Measurements from ENCODE around the gene SRSF12. TPM values are rescaled to one million over a fixed set of nuclear protein-coding genes. Genes with fewer than 3 reads are reported as not detected.
A peak's percentile ranks its signal among the peaks of the same experiment; 100 is the strongest.

Gene SRSF12
- total and polyA plus RNA-seq, 2 donors (not counting 1 experiment from before 2014, with no cell fraction given) = not detected

DNA sequence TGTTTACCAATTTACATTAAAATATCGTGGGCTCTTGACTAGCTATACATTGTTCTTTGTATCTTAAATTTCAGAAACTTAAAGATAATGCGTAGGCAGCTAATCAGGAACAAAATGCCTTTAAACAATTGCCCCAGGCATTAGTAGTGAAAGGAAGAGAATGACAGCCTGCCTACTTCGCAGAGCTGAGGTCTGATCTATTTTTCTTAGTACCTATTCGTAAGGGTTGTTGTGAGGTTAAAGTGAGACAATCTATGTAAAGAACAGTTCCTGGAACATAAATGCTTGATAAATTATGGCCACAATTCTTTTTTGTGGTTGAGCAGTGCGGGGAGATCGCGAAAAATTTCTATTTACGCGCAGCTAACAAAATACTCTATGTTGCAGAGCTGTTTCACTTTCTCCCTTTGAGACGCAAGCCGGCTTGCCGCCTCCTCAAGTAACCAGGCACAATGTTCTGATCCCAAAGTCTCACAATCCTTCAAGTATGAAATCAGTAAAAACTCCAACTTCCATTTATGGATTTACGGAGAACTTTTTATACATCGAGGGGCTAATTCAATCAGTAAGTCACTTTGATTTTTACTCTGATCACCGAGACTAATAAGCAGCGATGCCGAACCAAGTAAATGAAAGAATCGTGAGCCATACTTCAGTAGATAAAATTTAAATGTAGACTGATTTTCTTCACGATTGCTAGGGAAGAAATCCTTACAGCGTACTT is 38.2 kb downstream of the SRSF12 start:
- H3K4me2 ChIP-seq (replicated peaks; ENCODE audit: low read depth, low read length, poor library complexity, severe bottlenecking) = peak overlapping the region; percentile 81
- Mint-ChIP-seq H3K4me1 (peaks cover 30% of the 10 kb centered on the region), H3K27me3 (no peaks in the 10 kb centered on the region), H3K27ac (peak overlapping the region; percentile 98), H3K4me3 (peak overlapping the region; percentile 99), H3K9me3 (ENCODE audit: insufficient read depth) (no peaks in the 10 kb centered on the region)
- ATAC-seq (ENCODE audit: low read depth) (no peak), DNase-seq (peak; percentile 73)
- peak overlapping the region; percentile 99 for H3K27ac ChIP-seq (ENCODE audit: low read length in 2 of 2)
- peaks cover 22 to 23% of the 10 kb centered on the region in 2 donors for H3K4me1 ChIP-seq (ENCODE audit: control insufficient read depth in 2 of 2, insufficient read depth in 2 of 2, low read length in 2 of 2)
- CTCF ChIA-PET = interaction anchor here (0.6 to 6.4 kb wide), 18 partner anchors 27 to 1173 kb away, joined by 3 to 33 read pairs (median 4); partner anchors contain the start of genes PM20D2, RNGTT and UBE2J1
- POLR2A ChIA-PET = interaction anchor here (0.6 to 3.1 kb wide), 12 partner anchors 9 to 1377 kb away, joined by 3 to 40 read pairs (median 5); partner anchors contain the start of genes AKIRIN2, LYRM2, PM20D2 and RNGTT
- no peaks in the 10 kb centered on the region for H3K27me3 ChIP-seq (replicated peaks in 1 of 4; ENCODE audit: control extremely low read depth in 1 of 4, control insufficient read depth in 3 of 4, insufficient read depth in 4 of 4, low read length in 3 of 4)
- peak overlapping the region; percentile 100 for H3K9ac ChIP-seq (ENCODE audit: low read length)
- intact Hi-C loops (cut with micrococcal nuclease) = loop anchor here (1.0 to 10.0 kb wide), 8 partner anchors 67 to 1925 kb away; partner anchors contain the start of genes AKIRIN2, CASP8AP2, PM20D2 and RNGTT
- peaks cover 33% of the 10 kb centered on the region for H4K20me1 ChIP-seq (ENCODE audit: control insufficient read depth, insufficient read depth, low read length, poor library complexity, severe bottlenecking)
- H2AFZ ChIP-seq (ENCODE audit: insufficient read depth, low read depth, low read length, poor library complexity, severe bottlenecking) = peak overlapping the region; percentile 85
- TF ChIP-seq, protein P1, sequence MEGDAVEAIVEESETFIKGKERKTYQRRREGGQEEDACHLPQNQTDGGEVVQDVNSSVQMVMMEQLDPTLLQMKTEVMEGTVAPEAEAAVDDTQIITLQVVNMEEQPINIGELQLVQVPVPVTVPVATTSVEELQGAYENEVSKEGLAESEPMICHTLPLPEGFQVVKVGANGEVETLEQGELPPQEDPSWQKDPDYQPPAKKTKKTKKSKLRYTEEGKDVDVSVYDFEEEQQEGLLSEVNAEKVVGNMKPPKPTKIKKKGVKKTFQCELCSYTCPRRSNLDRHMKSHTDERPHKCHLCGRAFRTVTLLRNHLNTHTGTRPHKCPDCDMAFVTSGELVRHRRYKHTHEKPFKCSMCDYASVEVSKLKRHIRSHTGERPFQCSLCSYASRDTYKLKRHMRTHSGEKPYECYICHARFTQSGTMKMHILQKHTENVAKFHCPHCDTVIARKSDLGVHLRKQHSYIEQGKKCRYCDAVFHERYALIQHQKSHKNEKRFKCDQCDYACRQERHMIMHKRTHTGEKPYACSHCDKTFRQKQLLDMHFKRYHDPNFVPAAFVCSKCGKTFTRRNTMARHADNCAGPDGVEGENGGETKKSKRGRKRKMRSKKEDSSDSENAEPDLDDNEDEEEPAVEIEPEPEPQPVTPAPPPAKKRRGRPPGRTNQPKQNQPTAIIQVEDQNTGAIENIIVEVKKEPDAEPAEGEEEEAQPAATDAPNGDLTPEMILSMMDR (IDR thresholded peaks at IDR 0.05) = no peak
- TF ChIP-seq EZH2 (IDR thresholded peaks at IDR 0.05; ENCODE audit: borderline replicate concordance, insufficient read depth, low read depth, low read length, poor library complexity, severe bottlenecking) = no peak
- H3K9me3 ChIP-seq (ENCODE audit: control extremely low read depth in 1 of 3, control insufficient read depth in 2 of 3, insufficient read depth in 1 of 3, low read length in 2 of 3) = no peaks in the 10 kb centered on the region
- peaks cover 0 to 25% of the 10 kb centered on the region in 2 experiments for H3K36me3 ChIP-seq (replicated peaks in 1 of 2; ENCODE audit: control extremely low read depth in 1 of 2, control insufficient read depth in 1 of 2, extremely low read depth in 1 of 2, insufficient read depth in 2 of 2, low read length in 1 of 2)
- 0% methylated on average over 9 of the region's 20 CpGs for WGBS (ENCODE audit: insufficient coverage)
- peak overlapping the region; percentile 79 to 100 (median 98) for H3K4me3 ChIP-seq (ENCODE audit: control extremely low read depth in 1 of 5, extremely low read depth in 1 of 5, insufficient read depth in 1 of 5, low read depth in 2 of 5, low read length in 4 of 5)
- peaks cover 55% of the 10 kb centered on the region for H3K79me2 ChIP-seq (ENCODE audit: control insufficient read depth, insufficient read depth, low read length)

DNA sequence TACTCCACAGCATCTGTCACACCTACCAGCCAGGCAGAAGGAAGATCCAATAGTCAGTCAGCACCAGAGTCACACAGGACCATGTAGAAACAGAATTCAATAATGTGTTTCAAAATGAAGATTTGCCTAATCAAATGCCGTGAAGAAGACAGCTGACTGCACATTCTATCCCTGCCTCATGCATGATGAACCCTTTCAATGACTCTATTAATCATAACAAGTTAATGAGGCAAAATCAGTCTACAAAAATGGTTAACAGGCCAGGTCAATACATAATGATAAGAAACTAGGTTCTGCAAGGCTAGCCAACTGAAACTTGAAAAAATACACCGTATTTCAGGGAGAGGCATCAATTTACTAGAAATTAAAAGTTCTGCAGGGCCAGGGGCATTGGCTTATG is 44.0 kb downstream of the SRSF12 start:
- DNase-seq (no peak), ATAC-seq (ENCODE audit: low read depth) (no peak)
- Histone ChIP-seq H3K79me2 (ENCODE audit: control insufficient read depth, insufficient read depth, low read length) (peaks cover 16% of the 10 kb centered on the region), H4K20me1 (ENCODE audit: control insufficient read depth, insufficient read depth, low read length, poor library complexity, severe bottlenecking) (no peaks in the 10 kb centered on the region), H3K4me2 (replicated peaks; ENCODE audit: low read depth, low read length, poor library complexity, severe bottlenecking) (no peak overlapping the region), H2AFZ (ENCODE audit: insufficient read depth, low read depth, low read length, poor library complexity, severe bottlenecking) (no peak overlapping the region), H3K4me1 (ENCODE audit: control insufficient read depth in 2 of 2, insufficient read depth in 2 of 2, low read length in 2 of 2) (peaks cover 0 to 4% of the 10 kb centered on the region in 2 donors), H3K36me3 (replicated peaks in 1 of 2; ENCODE audit: control extremely low read depth in 1 of 2, control insufficient read depth in 1 of 2, extremely low read depth in 1 of 2, insufficient read depth in 2 of 2, low read length in 1 of 2) (no peaks in the 10 kb centered on the region), H3K27me3 (replicated peaks in 1 of 4; ENCODE audit: control extremely low read depth in 1 of 4, control insufficient read depth in 3 of 4, insufficient read depth in 4 of 4, low read length in 3 of 4) (no peaks in the 10 kb centered on the region), H3K27ac (ENCODE audit: low read length in 2 of 2) (no peak overlapping the region), H3K9ac (ENCODE audit: low read length) (no peak overlapping the region), H3K9me3 (ENCODE audit: control extremely low read depth in 1 of 3, control insufficient read depth in 2 of 3, insufficient read depth in 1 of 3, low read length in 2 of 3) (no peaks in the 10 kb centered on the region), H3K4me3 (ENCODE audit: control extremely low read depth in 1 of 5, extremely low read depth in 1 of 5, insufficient read depth in 1 of 5, low read depth in 2 of 5, low read length in 4 of 5) (no peak overlapping the region)
- H3K27ac Mint-ChIP-seq = no peak overlapping the region
- peaks cover 5% of the 10 kb centered on the region for H3K4me1 Mint-ChIP-seq
- no peaks in the 10 kb centered on the region for H3K9me3 Mint-ChIP-seq (ENCODE audit: insufficient read depth)
- intact Hi-C loops (cut with micrococcal nuclease) = no loop called here
- ChIA-PET CTCF (no interaction called here), POLR2A (interaction anchor here (0.6 kb wide), 1 partner anchor 1867 kb away, joined by 5 read pairs; no protein-coding TSS in a partner anchor)
- TF ChIP-seq EZH2 (IDR thresholded peaks at IDR 0.05; ENCODE audit: borderline replicate concordance, insufficient read depth, low read depth, low read length, poor library complexity, severe bottlenecking) = no peak
- TF ChIP-seq, protein P1 (IDR thresholded peaks at IDR 0.05) = no peak
- 10% methylated on average over 1 of the region's 2 CpGs for WGBS (ENCODE audit: insufficient coverage)
- H3K4me3 Mint-ChIP-seq = no peak overlapping the region
- H3K27me3 Mint-ChIP-seq = no peaks in the 10 kb centered on the region
